ENCODE measurements around the gene TRIM9.

TRIM9 gene

GRCh38 chr14:51093371-51094281 lies 1.3 kb downstream of the TRIM9 start:
- DNase-seq (ENCODE audit: low spot score), result peak; percentile 40

- DNase-seq (ENCODE audit: low spot score), result no peak
Observed at GRCh38 chr14:51092965-51093364, 1.9 kb downstream of the TRIM9 start.

GRCh38 chr14:51089278-51089677 lies 5.6 kb downstream of the TRIM9 start:
- no peak for DNase-seq (ENCODE audit: low spot score)

- no peak for DNase-seq (ENCODE audit: low spot score)
Observed at GRCh38 chr14:51087031-51087441, 7.9 kb downstream of the TRIM9 start.

- DNase-seq (ENCODE audit: low spot score), result no peak
Observed at GRCh38 chr14:51086044-51086443, 8.9 kb downstream of the TRIM9 start.

GRCh38 chr14:51084962-51085361 lies 9.9 kb downstream of the TRIM9 start:
- no peak for DNase-seq (ENCODE audit: low spot score)

- DNase-seq (ENCODE audit: low spot score), result no peak
Observed at GRCh38 chr14:51084507-51084906, 10.4 kb downstream of the TRIM9 start.

- no peak for DNase-seq (ENCODE audit: low spot score)
Observed at GRCh38 chr14:51082349-51082748, 12.6 kb downstream of the TRIM9 start.

- DNase-seq (ENCODE audit: low spot score), result no peak
Observed at GRCh38 chr14:51081712-51082111, 13.2 kb downstream of the TRIM9 start.

- DNase-seq (ENCODE audit: low spot score), result no peak
Observed at GRCh38 chr14:51081209-51081608, 13.7 kb downstream of the TRIM9 start.

- DNase-seq (ENCODE audit: low spot score), result no peak
Observed at GRCh38 chr14:51080645-51081044, 14.3 kb downstream of the TRIM9 start.

- DNase-seq (ENCODE audit: low spot score), result no peak
Observed at GRCh38 chr14:51079489-51079888, 15.4 kb downstream of the TRIM9 start.

- no peak for DNase-seq (ENCODE audit: low spot score)
Observed at GRCh38 chr14:51079085-51079484, 15.8 kb downstream of the TRIM9 start.

GRCh38 chr14:51074701-51075385 lies 20.1 kb downstream of the TRIM9 start:
- DNase-seq (ENCODE audit: low spot score), result no peak

GRCh38 chr14:51073731-51074130 lies 21.2 kb downstream of the TRIM9 start:
- DNase-seq (ENCODE audit: low spot score), result no peak

GRCh38 chr14:51072976-51073375 lies 21.9 kb downstream of the TRIM9 start:
- DNase-seq (ENCODE audit: low spot score), result no peak

GRCh38 chr14:51071857-51072256 lies 23.0 kb downstream of the TRIM9 start:
- no peak for DNase-seq (ENCODE audit: low spot score)

- DNase-seq (ENCODE audit: low spot score), result no peak
Observed at GRCh38 chr14:51070726-51071125, 24.2 kb downstream of the TRIM9 start.

GRCh38 chr14:51069055-51069454 lies 25.9 kb downstream of the TRIM9 start:
- no peak for DNase-seq (ENCODE audit: low spot score)

GRCh38 chr14:51068268-51068667 lies 26.6 kb downstream of the TRIM9 start:
- DNase-seq (ENCODE audit: low spot score), result no peak

GRCh38 chr14:51067295-51067694 lies 27.6 kb downstream of the TRIM9 start:
- no peak for DNase-seq (ENCODE audit: low spot score)

- DNase-seq (ENCODE audit: low spot score), result no peak
Observed at GRCh38 chr14:51066576-51066975, 28.3 kb downstream of the TRIM9 start.

GRCh38 chr14:51059032-51059431 lies 35.9 kb downstream of the TRIM9 start:
- no peak for DNase-seq (ENCODE audit: low spot score)
